Osteocyte (in vitro differentiated cells): Measurements from ENCODE around the gene NRIP2. TPM values are rescaled to one million over a fixed set of nuclear protein-coding genes. Genes with fewer than 3 reads are reported as not detected.

Experiments used
- DNase-seq: peaks from one replicate; pipeline ENCODE4 v3.0.0; 2021; ENCODE audit warnings: mixed read lengths; ENCODE audit not compliant: unreplicated experiment; ENCODE audit errors: extremely low spot score
- H3K27ac Mint-ChIP-seq: one replicate; pipeline ENCODE4 v1.8.0; 2021; ENCODE audit warnings: mild to moderate bottlenecking, mixed read lengths; ENCODE audit not compliant: unreplicated experiment
- H3K27me3 Mint-ChIP-seq: one replicate; pipeline ENCODE4 v1.8.0; 2021; ENCODE audit warnings: mixed read lengths; ENCODE audit not compliant: unreplicated experiment
- H3K36me3 Mint-ChIP-seq: one replicate; pipeline ENCODE4 v1.8.0; 2021; ENCODE audit warnings: mixed read lengths; ENCODE audit not compliant: unreplicated experiment
- H3K4me1 Mint-ChIP-seq: one replicate; pipeline ENCODE4 v1.8.0; 2021; ENCODE audit warnings: mixed read lengths; ENCODE audit not compliant: unreplicated experiment
- H3K4me3 Mint-ChIP-seq: one replicate; pipeline ENCODE4 v1.8.0; 2021; ENCODE audit warnings: mild to moderate bottlenecking, moderate library complexity, mixed read lengths; ENCODE audit not compliant: unreplicated experiment
- H3K9me3 Mint-ChIP-seq: one replicate; pipeline ENCODE4 v1.8.0; 2021; ENCODE audit warnings: mixed read lengths; ENCODE audit not compliant: unreplicated experiment
- long read RNA-seq: library from polyadenylated mRNA; unstranded; transcript quantifications from one replicate; pipeline ENCODE4 v2.0.0, GENCODE V29; 2021
- total RNA-seq: library from RNA; stranded (reverse); gene quantifications from 2 replicates; pipeline ENCODE4 v1.2.1, GENCODE V29; 2021
- TF ChIP-seq, protein P1 (sequence below): fragments of 200-600 bp; sonication (generic); IDR thresholded peaks from 2 replicates; pipeline ENCODE4 v1.5.0; 2021; ENCODE audit warnings: antibody characterized with exemption, mild to moderate bottlenecking, moderate library complexity

The NRIP2 gene, protein sequence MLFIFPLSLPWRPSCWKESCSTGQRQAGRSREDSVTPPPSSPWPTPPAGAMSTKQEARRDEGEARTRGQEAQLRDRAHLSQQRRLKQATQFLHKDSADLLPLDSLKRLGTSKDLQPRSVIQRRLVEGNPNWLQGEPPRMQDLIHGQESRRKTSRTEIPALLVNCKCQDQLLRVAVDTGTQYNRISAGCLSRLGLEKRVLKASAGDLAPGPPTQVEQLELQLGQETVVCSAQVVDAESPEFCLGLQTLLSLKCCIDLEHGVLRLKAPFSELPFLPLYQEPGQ
- total RNA-seq = 0.13 TPM in 1 of 2 replicates, not detected in the other
- long read RNA-seq = 0 reads

DNA sequence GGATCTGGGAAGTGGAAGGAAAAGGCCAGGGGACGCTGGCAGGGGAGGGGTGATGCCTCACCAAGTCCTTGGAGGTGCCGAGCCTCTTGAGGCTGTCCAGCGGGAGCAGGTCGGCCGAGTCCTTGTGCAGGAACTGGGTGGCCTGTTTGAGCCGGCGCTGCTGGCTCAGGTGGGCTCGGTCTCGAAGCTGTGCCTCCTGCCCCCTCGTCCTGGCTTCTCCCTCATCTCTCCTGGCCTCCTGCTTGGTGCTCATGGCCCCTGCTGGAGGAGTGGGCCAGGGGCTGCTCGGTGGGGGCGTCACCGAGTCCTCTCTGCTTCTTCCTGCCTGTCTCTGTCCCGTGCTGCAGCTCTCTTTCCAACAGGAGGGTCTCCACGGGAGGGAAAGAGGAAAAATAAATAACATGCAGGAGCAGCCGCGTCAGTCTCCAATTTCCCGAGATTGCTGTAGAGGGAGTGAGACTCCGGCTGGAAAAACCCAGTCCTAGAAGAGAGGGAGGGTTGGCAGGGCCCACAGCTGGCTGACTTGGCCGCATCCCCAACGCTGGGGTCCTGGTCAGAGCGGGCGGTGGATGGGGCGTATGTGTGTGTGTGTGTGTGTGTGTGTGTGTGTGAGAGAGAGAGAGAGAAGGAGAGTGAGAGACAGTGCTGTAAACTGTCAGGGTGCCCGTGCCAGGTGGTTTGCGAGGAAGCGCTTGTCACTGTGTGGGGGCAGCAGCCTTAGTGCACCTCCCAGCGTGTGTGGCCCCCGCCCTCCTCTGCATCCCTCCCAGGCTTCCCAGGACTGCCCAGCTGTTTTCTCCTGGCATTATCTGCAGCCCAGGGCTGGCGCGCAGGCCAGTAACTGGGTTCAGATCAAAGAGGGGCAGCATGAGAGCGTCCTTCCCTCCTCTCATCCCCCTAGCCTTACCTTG lies at the start of gene NRIP2:
Gene NRIP2, minus strand, starts transcription at position 455 of the 911 bp plus-strand sequence. Its CDS starts 52 bp downstream, at position 403.
- DNase-seq = peak; percentile 89
- Mint-ChIP-seq H3K4me1 (peaks cover 15% of the 10 kb centered on the region), H3K36me3 (peaks cover 15% of the 10 kb centered on the region), H3K27me3 (no peaks in the 10 kb centered on the region), H3K27ac (peak within 1 kb of the TSS; percentile 68), H3K4me3 (no peak within 1 kb of the TSS), H3K9me3 (no peaks in the 10 kb centered on the region)
- TF ChIP-seq, protein P1, sequence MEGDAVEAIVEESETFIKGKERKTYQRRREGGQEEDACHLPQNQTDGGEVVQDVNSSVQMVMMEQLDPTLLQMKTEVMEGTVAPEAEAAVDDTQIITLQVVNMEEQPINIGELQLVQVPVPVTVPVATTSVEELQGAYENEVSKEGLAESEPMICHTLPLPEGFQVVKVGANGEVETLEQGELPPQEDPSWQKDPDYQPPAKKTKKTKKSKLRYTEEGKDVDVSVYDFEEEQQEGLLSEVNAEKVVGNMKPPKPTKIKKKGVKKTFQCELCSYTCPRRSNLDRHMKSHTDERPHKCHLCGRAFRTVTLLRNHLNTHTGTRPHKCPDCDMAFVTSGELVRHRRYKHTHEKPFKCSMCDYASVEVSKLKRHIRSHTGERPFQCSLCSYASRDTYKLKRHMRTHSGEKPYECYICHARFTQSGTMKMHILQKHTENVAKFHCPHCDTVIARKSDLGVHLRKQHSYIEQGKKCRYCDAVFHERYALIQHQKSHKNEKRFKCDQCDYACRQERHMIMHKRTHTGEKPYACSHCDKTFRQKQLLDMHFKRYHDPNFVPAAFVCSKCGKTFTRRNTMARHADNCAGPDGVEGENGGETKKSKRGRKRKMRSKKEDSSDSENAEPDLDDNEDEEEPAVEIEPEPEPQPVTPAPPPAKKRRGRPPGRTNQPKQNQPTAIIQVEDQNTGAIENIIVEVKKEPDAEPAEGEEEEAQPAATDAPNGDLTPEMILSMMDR = peak; percentile 28

DNA sequence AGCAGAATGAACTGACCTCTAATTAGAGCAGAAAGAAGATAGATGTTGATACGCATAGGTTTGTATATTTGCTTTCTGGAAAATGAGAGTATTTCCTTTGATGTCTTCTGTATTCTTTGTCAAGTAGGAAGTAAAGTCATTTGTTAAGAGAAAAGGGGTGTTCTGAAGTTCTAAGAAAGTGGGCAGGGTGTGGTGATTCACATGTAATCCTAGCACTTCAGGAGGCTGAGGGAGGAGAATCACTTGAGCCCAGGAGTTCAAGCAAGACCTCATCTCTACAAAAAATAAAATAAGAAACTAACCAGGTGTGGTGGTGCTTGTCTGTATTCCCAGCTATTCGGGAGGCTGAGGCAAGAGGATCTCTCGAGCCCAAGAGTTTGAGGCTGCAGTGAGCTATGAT lies 45.0 kb upstream of the NRIP2 start:
- TF ChIP-seq, protein P1 = no peak
- DNase-seq = no peak
- Mint-ChIP-seq H3K27ac (no peak overlapping the region), H3K4me3 (no peak overlapping the region), H3K9me3 (no peaks in the 10 kb centered on the region), H3K36me3 (no peaks in the 10 kb centered on the region), H3K27me3 (no peaks in the 10 kb centered on the region), H3K4me1 (peaks cover 18% of the 10 kb centered on the region)

DNA sequence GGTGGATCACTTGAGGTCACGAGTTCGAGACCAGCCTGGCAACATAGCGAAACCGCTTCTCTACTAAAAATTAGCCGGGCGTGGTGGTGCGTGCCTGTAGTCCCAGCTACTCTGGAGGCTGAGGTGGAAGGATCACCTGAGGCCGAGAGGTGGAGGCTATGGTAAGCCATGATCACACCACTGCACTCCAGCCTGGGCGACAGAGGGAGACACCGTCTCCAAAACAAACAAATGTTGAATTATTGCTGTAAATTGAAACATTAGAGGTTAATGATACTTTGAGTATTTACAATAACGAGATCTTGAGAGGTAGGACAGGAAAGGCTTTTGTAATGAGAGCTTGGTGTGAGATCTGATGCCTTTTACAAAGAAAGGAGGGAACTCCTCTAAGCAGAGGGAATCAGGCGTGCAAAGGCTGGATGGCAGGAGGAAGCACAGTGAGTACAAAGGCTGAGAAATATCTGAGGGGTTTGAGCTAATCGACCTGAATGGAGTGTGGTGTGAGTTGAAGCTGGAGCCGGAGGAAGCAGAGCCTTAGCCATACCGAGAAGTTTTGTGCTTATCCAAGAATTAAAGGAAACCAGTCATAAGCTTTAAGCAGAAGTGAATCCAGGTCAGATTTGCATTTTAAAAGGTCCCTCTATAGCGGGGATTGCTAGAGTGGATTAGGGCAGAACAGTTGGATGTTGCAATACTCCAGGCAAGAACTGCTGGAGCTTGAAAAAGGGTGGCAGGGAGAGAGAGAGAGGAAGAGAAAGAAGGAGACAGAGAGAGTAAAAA lies 43.3 kb upstream of the NRIP2 start:
- H3K27me3 Mint-ChIP-seq = no peaks in the 10 kb centered on the region
- no peaks in the 10 kb centered on the region for H3K36me3 Mint-ChIP-seq
- TF ChIP-seq, protein P1 = peak; percentile 23
- no peaks in the 10 kb centered on the region for H3K9me3 Mint-ChIP-seq
- DNase-seq = no peak
- H3K4me1 Mint-ChIP-seq = peaks cover 18% of the 10 kb centered on the region
- peak overlapping the region; percentile 90 for H3K4me3 Mint-ChIP-seq
- peak overlapping the region; percentile 98 for H3K27ac Mint-ChIP-seq

DNA sequence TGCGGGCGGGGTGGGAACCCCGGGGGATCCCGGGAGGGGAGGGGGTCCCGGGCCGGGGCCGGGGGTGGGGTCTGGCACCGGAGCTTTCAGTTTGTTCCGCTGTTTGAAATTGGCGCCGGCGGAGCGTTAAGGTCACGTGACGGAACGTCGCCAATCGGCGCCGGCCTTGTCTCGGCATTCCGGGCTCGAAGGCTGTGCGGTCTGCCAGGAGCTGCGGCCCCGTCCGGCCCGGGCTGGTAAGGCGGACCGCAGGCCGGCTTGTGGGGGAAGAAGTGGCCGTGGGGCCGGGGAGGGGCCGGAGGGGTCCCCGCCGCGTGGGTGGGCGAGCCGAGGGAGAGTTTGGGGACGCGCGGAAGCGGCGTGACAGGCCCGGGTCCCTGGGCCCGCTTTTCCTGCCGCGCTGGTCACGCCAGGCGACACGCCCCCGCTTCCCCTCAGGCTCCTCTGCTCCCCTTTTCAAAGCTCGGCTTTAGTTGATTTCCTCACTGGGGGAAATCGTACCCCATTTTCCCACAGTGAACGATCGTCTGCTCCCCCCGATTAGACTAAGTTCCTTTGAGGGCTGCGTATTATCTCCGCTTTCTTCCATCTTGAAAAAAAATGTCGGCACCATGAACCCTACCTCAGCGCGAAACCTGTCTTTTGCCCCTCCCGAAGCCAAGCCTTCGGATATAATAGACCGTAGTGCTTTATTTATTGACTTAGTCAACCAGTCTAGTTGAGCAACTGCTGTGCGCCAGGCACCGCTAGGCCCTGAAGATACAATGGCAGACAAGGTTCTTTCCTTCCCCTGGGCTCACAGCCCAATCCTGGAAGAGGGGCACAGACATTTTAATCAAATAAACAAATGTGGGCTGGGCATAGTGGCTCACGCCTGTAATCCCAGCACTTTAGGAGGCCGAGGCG lies 42.5 kb upstream of the NRIP2 start, which contains the start of the genes FOXM1 and RHNO1:
Gene FOXM1, minus strand, starts transcription at position 128 of the 906 bp plus-strand sequence. CDS start 2,696 bp downstream, outside the sequence.
Gene RHNO1, plus strand, starts transcription at position 177 of the 906 bp plus-strand sequence. CDS start 8,144 bp downstream, outside the sequence.
- TF ChIP-seq, protein P1 = no peak
- no peaks in the 10 kb centered on the region for H3K36me3 Mint-ChIP-seq
- peaks cover 18% of the 10 kb centered on the region for H3K4me1 Mint-ChIP-seq
- H3K27me3 Mint-ChIP-seq = no peaks in the 10 kb centered on the region
- H3K27ac Mint-ChIP-seq = peak within 1 kb of the TSS; percentile 98
- H3K9me3 Mint-ChIP-seq = no peaks in the 10 kb centered on the region
- DNase-seq = peak; percentile 97
- H3K4me3 Mint-ChIP-seq = peak within 1 kb of the TSS; percentile 90
